ENCODE measurements around the gene APOA5. TPM values are rescaled to one million over a fixed set of nuclear protein-coding genes. Genes with fewer than 3 reads are reported as not detected.

The APOA5 gene
- total RNA-seq, 1 experiment from 2014 or later = not detected

- intact Hi-C loops (cut with micrococcal nuclease) = loop anchor here (5.0 kb wide), 1 partner anchor 432 kb away; no protein-coding TSS in a partner anchor
- H3K4me3 Mint-ChIP-seq (ENCODE audit: unreplicated experiment) = no peak overlapping the region
- no peak for DNase-seq (ENCODE audit: unreplicated experiment)
- CTCF ChIA-PET = interaction anchor here (0.9 to 9.7 kb wide), 3 partner anchors 40 to 311 kb away, joined by 4 to 124 read pairs (median 7); partner anchors contain the start of gene APOA1
- peaks cover 21% of the 10 kb centered on the region for H3K4me1 Mint-ChIP-seq (ENCODE audit: insufficient read depth, unreplicated experiment)
- no TSS peak for BruUV-seq (replicated peaks)
- H3K36me3 Mint-ChIP-seq (ENCODE audit: insufficient read depth, unreplicated experiment) = no peaks in the 10 kb centered on the region
- peak overlapping the region; percentile 43 for H3K27ac Mint-ChIP-seq (ENCODE audit: low read depth, unreplicated experiment)
- H3K9me3 Mint-ChIP-seq (ENCODE audit: unreplicated experiment) = no peaks in the 10 kb centered on the region
- no peaks in the 10 kb centered on the region for H3K27me3 Mint-ChIP-seq (ENCODE audit: insufficient read depth, unreplicated experiment)
- TF ChIP-seq CTCF (IDR thresholded peaks at IDR 0.05; ENCODE audit: unreplicated experiment) = no peak
- POLR2A ChIA-PET = interaction anchor here (1.5 to 2.1 kb wide), 2 partner anchors 9 to 14 kb away, joined by 3 to 5 read pairs; no protein-coding TSS in a partner anchor
Measured at GRCh38 chr11:116794851-116795250, 3.2 kb upstream of the APOA5 start.

- no peaks in the 10 kb centered on the region for H3K9me3 Mint-ChIP-seq (ENCODE audit: unreplicated experiment)
- no peaks in the 10 kb centered on the region for H3K27me3 Mint-ChIP-seq (ENCODE audit: insufficient read depth, unreplicated experiment)
- DNase-seq (ENCODE audit: unreplicated experiment) = no peak
- peaks cover 24% of the 10 kb centered on the region for H3K4me1 Mint-ChIP-seq (ENCODE audit: insufficient read depth, unreplicated experiment)
- POLR2A ChIA-PET = interaction anchor here (1.0 to 2.1 kb wide), 5 partner anchors 10 to 217 kb away, joined by 3 to 5 read pairs (median 4); partner anchors contain the start of gene BUD13
- no peaks in the 10 kb centered on the region for H3K36me3 Mint-ChIP-seq (ENCODE audit: insufficient read depth, unreplicated experiment)
- CTCF ChIA-PET = interaction anchor here (0.8 to 9.7 kb wide), 5 partner anchors 10 to 432 kb away, joined by 3 to 124 read pairs (median 4); partner anchors contain the start of gene APOA1
- no peak for TF ChIP-seq CTCF (IDR thresholded peaks at IDR 0.05; ENCODE audit: unreplicated experiment)
- no TSS peak for BruUV-seq (replicated peaks)
- H3K4me3 Mint-ChIP-seq (ENCODE audit: unreplicated experiment) = no peak overlapping the region
- H3K27ac Mint-ChIP-seq (ENCODE audit: low read depth, unreplicated experiment) = no peak overlapping the region
- intact Hi-C loops (cut with micrococcal nuclease) = loop anchor here (5.0 kb wide), 1 partner anchor 434 kb away; no protein-coding TSS in a partner anchor
Measured at GRCh38 chr11:116793772-116794097, 2.1 kb upstream of the APOA5 start.

GRCh38 chr11:116792869-116793771 is 1.4 kb upstream of the APOA5 start:
- BruUV-seq (replicated peaks) = no TSS peak
- intact Hi-C loops (cut with micrococcal nuclease) = loop anchor here (5.0 kb wide), 1 partner anchor 434 kb away; no protein-coding TSS in a partner anchor
- peak; percentile 66 for DNase-seq (ENCODE audit: unreplicated experiment)
- peak overlapping the region; percentile 0 for H3K27ac Mint-ChIP-seq (ENCODE audit: low read depth, unreplicated experiment)
- CTCF ChIA-PET = interaction anchor here (0.6 to 9.7 kb wide), 7 partner anchors 10 to 432 kb away, joined by 3 to 124 read pairs (median 4); partner anchors contain the start of gene APOA1
- H3K9me3 Mint-ChIP-seq (ENCODE audit: unreplicated experiment) = no peaks in the 10 kb centered on the region
- H3K36me3 Mint-ChIP-seq (ENCODE audit: insufficient read depth, unreplicated experiment) = no peaks in the 10 kb centered on the region
- POLR2A ChIA-PET = interaction anchor here (1.0 to 2.1 kb wide), 5 partner anchors 11 to 218 kb away, joined by 3 to 5 read pairs (median 4); partner anchors contain the start of gene BUD13
- H3K27me3 Mint-ChIP-seq (ENCODE audit: insufficient read depth, unreplicated experiment) = no peaks in the 10 kb centered on the region
- TF ChIP-seq CTCF (IDR thresholded peaks at IDR 0.05; ENCODE audit: unreplicated experiment) = no peak
- peaks cover 30% of the 10 kb centered on the region for H3K4me1 Mint-ChIP-seq (ENCODE audit: insufficient read depth, unreplicated experiment)
- no peak overlapping the region for H3K4me3 Mint-ChIP-seq (ENCODE audit: unreplicated experiment)

All from MCF 10A (cell line).